Ovary (tissue), 9 donors: ENCODE data around the gene LDAH. TPM values are rescaled to one million over a fixed set of nuclear protein-coding genes. Genes with fewer than 3 reads are reported as not detected.

Source experiments
- DNase-seq, 5 donors: peaks; one replicate each; pipeline ENCODE4 v3.0.0-alpha.2; 2019 to 2020
- H3K27ac ChIP-seq, 2 donors: fragments of 200-600 bp; one replicate each; pipeline versions ENCODE4 v1.5.1 to v1.8.0; 2019 to 2022
- H3K27me3 ChIP-seq: fragments of 200-600 bp; one replicate; pipeline ENCODE4 v1.8.0; 2022
- H3K36me3 ChIP-seq: fragments of 200-600 bp; sonication (generic); one replicate; pipeline ENCODE4 v1.5.1; 2019
- H3K4me1 ChIP-seq: one replicate; pipeline ENCODE4 v1.8.1; 2013; ENCODE audit warnings: mild to moderate bottlenecking, moderate library complexity; ENCODE audit not compliant: insufficient read depth
- H3K4me3 ChIP-seq: fragments of 200-600 bp; sonication (generic); one replicate; pipeline ENCODE4 v1.5.1; 2017
- H3K9me3 ChIP-seq, 2 donors: fragments of 200-600 bp in 1 of 2; sonication (generic) in 1 of 2; one replicate each; pipeline versions ENCODE4 v1.5.1 to v1.8.1; 2013 to 2019; ENCODE audit warnings: mild to moderate bottlenecking in 1 of 2, moderate library complexity in 1 of 2
- CTCF ChIP-seq, 3 donors: fragments of 450-650 bp in 2 of 3; fragments of 200-600 bp in 1 of 3; IDR thresholded peaks; one replicate each; pipeline versions ENCODE4 v1.5.1 to v1.8.0; 2016 to 2022; ENCODE audit warnings: antibody characterized with exemption in 3 of 3, mild to moderate bottlenecking in 1 of 3
- EP300 ChIP-seq: sonication (generic); formaldehyde crosslinking; IDR thresholded peaks from one replicate; pipeline ENCODE4 v1.6.1; 2017; ENCODE audit warnings: antibody characterized with exemption
- POLR2A ChIP-seq: fragments of 450-650 bp; IDR thresholded peaks from one replicate; pipeline ENCODE4 v1.6.1; 2017; ENCODE audit warnings: antibody characterized with exemption, mild to moderate bottlenecking, moderate library complexity
- WGBS, 3 donors: extraction: QIAGEN DNeasy Blood & Tissue Kit in 1 of 3; methylation state at CpG; one replicate each; pipeline versions ENCODE4 v1.1.5 to v1.1.7; 2013 to 2017; 5-methylcytosine and 5-hydroxymethylcytosine counted together
- intact Hi-C, 4 donors: fragments of 100-400 bp; cut with DNase I; formaldehyde crosslinking; loops; one replicate each; pipeline versions ENCODE4 v1.11.0 to v1.15.1; 2022 to 2023
- polyA plus RNA-seq, 2 donors: library from polyadenylated mRNA; stranded (reverse); fragments of 200-250 nt in 1 of 2; fragments of 350-450 nt in 1 of 2; fragmentation: Illumina TruSeq in 1 of 2; extraction: RNeasy Lipid Tissue Mini Kit (QIAGEN cat#74804) in 1 of 2; gene quantifications; one replicate each; pipeline ENCODE4 v1.2.3, GENCODE V29; 2013 to 2014
- total RNA-seq, 7 donors: library from RNA; depleted of rRNA in 2 of 7; stranded (reverse); fragments of >200 nt in 2 of 7; fragmentation: NEBNext Ultra II Directional in 3 of 7; extraction: Animal tissue kit (Norgen Biotek cat#: 25700) in 3 of 7; gene quantifications; one replicate each; pipeline versions ENCODE4 v1.1.0 to v1.2.4, GENCODE V29; 2016 to 2023
- donor health status: DM: no; HTN: no; CAD: no; lungs with moderate emphysema.
- donor health status: DM: no; HTN: no; CAD: no.
- donor health status: Bipolar disorder and iron deficiency.
- donor health status: DM: yes; HTN: yes; CAD: no.
- donor health status: DM: no; HTN: no; CAD: no.
- donor health status: DM: yes; HTN: yes; CAD: no.

The LDAH gene
- total and polyA plus RNA-seq, 9 donors: 4.0 to 21.0 (median 11.0) TPM

GRCh38 chr2:20677301-20678085 lies 145.4 kb downstream of the LDAH start:
- Histone ChIP-seq H3K27me3 (peaks cover under 1% of the 10 kb centered on the region), H3K9me3 (no peaks in the 10 kb centered on the region), H3K4me1 (no peaks in the 10 kb centered on the region), H3K4me3 (no peak overlapping the region), H3K27ac (no peak overlapping the region), H3K36me3 (no peaks in the 10 kb centered on the region)
- 70 to 76% (median 72%) methylated on average over 15 of the region's 15 CpGs for WGBS, 3 donors
- intact Hi-C loops: no loop called here
- TF ChIP-seq POLR2A (no peak), EP300 (no peak), CTCF (IDR thresholded peaks at IDR 0.05) (no peak)
- no peak for DNase-seq

- Histone ChIP-seq H3K36me3 (no peaks in the 10 kb centered on the region), H3K27ac (no peak overlapping the region), H3K27me3 (peaks cover 4% of the 10 kb centered on the region), H3K4me1 (no peaks in the 10 kb centered on the region), H3K9me3 (no peaks in the 10 kb centered on the region), H3K4me3 (no peak overlapping the region)
- 83 to 87% (median 86%) methylated on average over 12 of the region's 12 CpGs for WGBS, 3 donors
- intact Hi-C loops: no loop called here
- no peak for DNase-seq
- TF ChIP-seq EP300 (no peak), POLR2A (no peak), CTCF (IDR thresholded peaks at IDR 0.05) (no peak)
These were observed 146.3 kb downstream of the LDAH start for GRCh38 chr2:20676353-20677215.

GRCh38 chr2:20675701-20676352 lies 147.1 kb downstream of the LDAH start:
- no peak overlapping the region for H3K4me3 ChIP-seq
- TF ChIP-seq CTCF (IDR thresholded peaks at IDR 0.05) (no peak), EP300 (no peak), POLR2A (no peak)
- intact Hi-C loops: no loop called here
- DNase-seq: no peak
- no peaks in the 10 kb centered on the region for H3K4me1 ChIP-seq
- H3K9me3 ChIP-seq: no peaks in the 10 kb centered on the region
- no peaks in the 10 kb centered on the region for H3K36me3 ChIP-seq
- 71 to 86% (median 74%) methylated on average over 6 of the region's 6 CpGs for WGBS, 3 donors
- peaks cover 5% of the 10 kb centered on the region for H3K27me3 ChIP-seq
- no peak overlapping the region for H3K27ac ChIP-seq

- Histone ChIP-seq H3K27me3 (peaks cover 5% of the 10 kb centered on the region), H3K36me3 (no peaks in the 10 kb centered on the region), H3K27ac (no peak overlapping the region), H3K9me3 (no peaks in the 10 kb centered on the region), H3K4me3 (no peak overlapping the region), H3K4me1 (no peaks in the 10 kb centered on the region)
- 31 to 39% (median 31%) methylated on average over 16 of the region's 16 CpGs for whole genome bisulfite sequencing, 3 donors
- DNase-seq: peak in 1 of 5 donors; percentile 33
- TF ChIP-seq CTCF (IDR thresholded peaks at IDR 0.05): no peak
- TF ChIP-seq EP300: no peak
- TF ChIP-seq POLR2A: no peak
- intact Hi-C loops: no loop called here
These were observed 147.8 kb downstream of the LDAH start for GRCh38 chr2:20674974-20675679.
